Gastrocnemius medialis (tissue), 4 donors: Measurements from ENCODE around the gene NDUFAF4.

Experiments used
- CTCF ChIP-seq, 5 experiments: fragments of 450-650 bp in 3 of 5; fragments of 200-600 bp in 2 of 5; sonication (generic) in 2 of 5; IDR thresholded peaks in 4 of 5; conservative IDR thresholded peaks in 1 of 5; 1 replicate in 4 of 5; 2 replicates in 1 of 5; pipeline ENCODE4 v1.5.1; 2016 to 2019; ENCODE audit warnings: antibody characterized with exemption in 5 of 5, mild to moderate bottlenecking in 3 of 5, moderate library complexity in 3 of 5
- POLR2A ChIP-seq, 2 donors: fragments of 450-650 bp; IDR thresholded peaks; one replicate each; pipeline ENCODE4 v1.6.1; 2017; ENCODE audit warnings: antibody characterized with exemption in 2 of 2, mild to moderate bottlenecking in 2 of 2, moderate library complexity in 2 of 2

- TF ChIP-seq CTCF (IDR thresholded peaks at IDR 0.05 in 4 of 5, conservative IDR thresholded peaks at IDR 0.05 in 1 of 5) (no peak), POLR2A (IDR thresholded peaks at IDR 0.05) (no peak)
Observed at GRCh38 chr6:96939007-96939805, 41.5 kb upstream of the NDUFAF4 start.
